HepG2 (cell line): ENCODE measurements around the gene TCP11L1. TPM values are rescaled to one million over a fixed set of nuclear protein-coding genes. Genes with fewer than 3 reads are reported as not detected.

Source experiments
- CENPX ChIP-seq: sonication (generic); formaldehyde crosslinking; IDR thresholded peaks from 2 replicates; pipeline ENCODE4 v1.9.0; 2021; ENCODE audit warnings: mild to moderate bottlenecking, missing genetic modification reagents, moderate library complexity
- CERS6 ChIP-seq: sonication (generic); formaldehyde crosslinking; IDR thresholded peaks from 2 replicates; pipeline ENCODE4 v1.5.0; 2020; ENCODE audit warnings: missing genetic modification reagents
- CREM ChIP-seq, 2 experiments: sonication (generic) in 1 of 2; formaldehyde crosslinking in 1 of 2; IDR thresholded peaks; 2 replicates each; pipeline versions ENCODE4 v1.4.0 to v1.6.1; 2016 to 2020; ENCODE audit warnings: antibody characterized with exemption in 1 of 2, mild to moderate bottlenecking in 1 of 2, missing genetic modification reagents in 1 of 2
- ETV6 ChIP-seq: sonication (generic); formaldehyde crosslinking; conservative IDR thresholded peaks from 2 replicates; pipeline ENCODE4 v1.4.0; 2020; ENCODE audit warnings: missing genetic modification reagents
- FOXK1 ChIP-seq: sonication (generic); formaldehyde crosslinking; IDR thresholded peaks from 2 replicates; pipeline ENCODE4 v1.4.0; 2020; ENCODE audit warnings: low read depth, missing genetic modification reagents, borderline replicate concordance
- JUND ChIP-seq: sonication (generic); formaldehyde crosslinking; IDR thresholded peaks from 2 replicates; pipeline ENCODE4 v1.8.0; 2022; ENCODE audit warnings: mild to moderate bottlenecking, missing genetic modification reagents
- RELA ChIP-seq: sonication (generic); formaldehyde crosslinking; IDR thresholded peaks from 2 replicates; pipeline ENCODE4 v1.4.0; 2020; ENCODE audit warnings: missing genetic modification reagents
- REPIN1 ChIP-seq: sonication (generic); formaldehyde crosslinking; IDR thresholded peaks from 2 replicates; pipeline ENCODE4 v1.8.0; 2022; ENCODE audit warnings: missing genetic modification reagents, low read depth, mild to moderate bottlenecking, borderline replicate concordance
- SIN3A ChIP-seq: IDR thresholded peaks from 2 replicates; pipeline ENCODE4 v1.6.1; 2011; ENCODE audit warnings: low read depth, mild to moderate bottlenecking, control low read depth, low read length, borderline replicate concordance
- THYN1 ChIP-seq: sonication (generic); formaldehyde crosslinking; IDR thresholded peaks from 2 replicates; pipeline ENCODE4 v1.8.1; 2023; ENCODE audit warnings: low read depth, mild to moderate bottlenecking, moderate library complexity, missing genetic modification reagents, borderline replicate concordance
- XBP1 ChIP-seq: sonication (generic); formaldehyde crosslinking; IDR thresholded peaks from 2 replicates; pipeline ENCODE4 v1.5.0; 2020; ENCODE audit warnings: missing genetic modification reagents
- XRCC5 ChIP-seq: fragments of 200-400 bp; formaldehyde crosslinking; optimal IDR thresholded peaks from 2 replicates; pipeline ENCODE3; 2017; ENCODE audit warnings: mild to moderate bottlenecking, low read length
- ZBTB38 ChIP-seq: sonication (generic); formaldehyde crosslinking; IDR thresholded peaks from 2 replicates; pipeline ENCODE4 v1.5.1; 2020; ENCODE audit warnings: mild to moderate bottlenecking, missing genetic modification reagents
- ZBTB42 ChIP-seq: sonication (generic); formaldehyde crosslinking; IDR thresholded peaks from 2 replicates; pipeline ENCODE4 v1.5.0; 2020; ENCODE audit warnings: mild to moderate bottlenecking, missing genetic modification reagents
- ZC3H4 ChIP-seq: sonication (generic); formaldehyde crosslinking; IDR thresholded peaks from 2 replicates; pipeline ENCODE4 v1.4.0; 2020; ENCODE audit warnings: missing genetic modification reagents, borderline replicate concordance
- ZNF44 ChIP-seq: sonication (generic); formaldehyde crosslinking; IDR thresholded peaks from 2 replicates; pipeline ENCODE4 v1.5.1; 2020; ENCODE audit warnings: mild to moderate bottlenecking, missing genetic modification reagents
- ZNF577 ChIP-seq: sonication (generic); formaldehyde crosslinking; IDR thresholded peaks from 2 replicates; pipeline ENCODE4 v1.4.0; 2020; ENCODE audit warnings: mild to moderate bottlenecking, low read depth, missing genetic modification reagents, borderline replicate concordance
- ZNF598 ChIP-seq: sonication (generic); formaldehyde crosslinking; IDR thresholded peaks from 2 replicates; pipeline ENCODE4 v1.5.1; 2020; ENCODE audit warnings: mild to moderate bottlenecking, missing genetic modification reagents, borderline replicate concordance
- ZNF652 ChIP-seq: IDR thresholded peaks from 2 replicates; pipeline ENCODE4 v1.6.1; 2016; ENCODE audit warnings: low read depth, borderline replicate concordance
- ZNF883 ChIP-seq: sonication (generic); formaldehyde crosslinking; IDR thresholded peaks from 2 replicates; pipeline ENCODE4 v1.5.1; 2020; ENCODE audit warnings: mild to moderate bottlenecking, missing genetic modification reagents; ENCODE audit errors: not compliant biosample characterization
- polyA plus RNA-seq, 8 experiments: library from polyadenylated mRNA; depleted of rRNA in 3 of 8; stranded (reverse) in 7 of 8; unstranded in 1 of 8; fragments of >200 nt; fragmentation: Illumina TruSeq in 4 of 8; extraction: Trizol in 4 of 8; gene quantifications; 2 replicates each; pipeline versions ENCODE4 v1.2.1 to v1.2.3, GENCODE V29; 2011 to 2016; ENCODE audit warnings: low read depth in 4 of 8, missing spikeins in 1 of 8, mixed read lengths in 1 of 8; ENCODE audit not compliant: insufficient read depth in 1 of 8
- total RNA-seq, 5 experiments: library from RNA; depleted of rRNA; stranded (reverse); fragments of >200 nt; fragmentation: Illumina TruSeq; extraction: Trizol; gene quantifications; 2 replicates each; pipeline ENCODE4 v1.2.3, GENCODE V29; 2016; ENCODE audit warnings: low read depth in 1 of 5
- TF ChIP-seq, protein P1 (sequence below): sonication (generic); formaldehyde crosslinking; IDR thresholded peaks from 2 replicates; pipeline ENCODE4 v1.4.0; 2020; ENCODE audit warnings: low read depth, missing genetic modification reagents
- TF ChIP-seq, protein P2 (sequence below): sonication (generic); formaldehyde crosslinking; IDR thresholded peaks from 2 replicates; pipeline ENCODE4 v1.8.1; 2023; ENCODE audit warnings: mild to moderate bottlenecking, missing genetic modification reagents
- TF ChIP-seq, protein P3 (sequence below): sonication (generic); formaldehyde crosslinking; IDR thresholded peaks from 2 replicates; pipeline ENCODE4 v1.4.0; 2020; ENCODE audit warnings: missing genetic modification reagents

The TCP11L1 gene
- total and polyA plus RNA-seq, 2 of the 13 experiments (the other 11 are each of a cell fraction or from before 2014, with no cell fraction given) = 7.9 to 10.1 TPM

- TF ChIP-seq JUND (peak; percentile 40; the same call in 1 of the 2 replicates), ZBTB42 (CRISPR knock-in tag) (no peak), ZC3H4 (CRISPR knock-in tag) (no peak), ETV6 (no peak), FOXK1 (0 out of 2 replicates have a peak, but pooled peaks have one; percentile 68), ZNF598 (CRISPR knock-in tag) (no peak; the same call in 1 of the 2 replicates), ZBTB38 (no peak), ZNF883 (CRISPR knock-in tag) (peak; percentile 29), CERS6 (CRISPR knock-in tag) (no peak), ZNF577 (CRISPR knock-in tag) (no peak), XRCC5 (peak; percentile 51), ZNF652 (CRISPR knock-in tag) (no peak), ZNF44 (CRISPR knock-in tag) (no peak), SIN3A (peak; percentile 80; the same call in 1 of the 2 replicates), REPIN1 (CRISPR knock-in tag) (peak; percentile 38; the same call in 1 of the 2 replicates), XBP1 (CRISPR knock-in tag) (no peak), THYN1 (CRISPR knock-in tag) (no peak), CENPX (no peak), RELA (no peak), CREM (IDR thresholded peaks at IDR 0.05) (peak; percentile 69), CREM (CRISPR knock-in tag; IDR thresholded peaks at IDR 0.05) (no peak)
- TF ChIP-seq, protein P1, sequence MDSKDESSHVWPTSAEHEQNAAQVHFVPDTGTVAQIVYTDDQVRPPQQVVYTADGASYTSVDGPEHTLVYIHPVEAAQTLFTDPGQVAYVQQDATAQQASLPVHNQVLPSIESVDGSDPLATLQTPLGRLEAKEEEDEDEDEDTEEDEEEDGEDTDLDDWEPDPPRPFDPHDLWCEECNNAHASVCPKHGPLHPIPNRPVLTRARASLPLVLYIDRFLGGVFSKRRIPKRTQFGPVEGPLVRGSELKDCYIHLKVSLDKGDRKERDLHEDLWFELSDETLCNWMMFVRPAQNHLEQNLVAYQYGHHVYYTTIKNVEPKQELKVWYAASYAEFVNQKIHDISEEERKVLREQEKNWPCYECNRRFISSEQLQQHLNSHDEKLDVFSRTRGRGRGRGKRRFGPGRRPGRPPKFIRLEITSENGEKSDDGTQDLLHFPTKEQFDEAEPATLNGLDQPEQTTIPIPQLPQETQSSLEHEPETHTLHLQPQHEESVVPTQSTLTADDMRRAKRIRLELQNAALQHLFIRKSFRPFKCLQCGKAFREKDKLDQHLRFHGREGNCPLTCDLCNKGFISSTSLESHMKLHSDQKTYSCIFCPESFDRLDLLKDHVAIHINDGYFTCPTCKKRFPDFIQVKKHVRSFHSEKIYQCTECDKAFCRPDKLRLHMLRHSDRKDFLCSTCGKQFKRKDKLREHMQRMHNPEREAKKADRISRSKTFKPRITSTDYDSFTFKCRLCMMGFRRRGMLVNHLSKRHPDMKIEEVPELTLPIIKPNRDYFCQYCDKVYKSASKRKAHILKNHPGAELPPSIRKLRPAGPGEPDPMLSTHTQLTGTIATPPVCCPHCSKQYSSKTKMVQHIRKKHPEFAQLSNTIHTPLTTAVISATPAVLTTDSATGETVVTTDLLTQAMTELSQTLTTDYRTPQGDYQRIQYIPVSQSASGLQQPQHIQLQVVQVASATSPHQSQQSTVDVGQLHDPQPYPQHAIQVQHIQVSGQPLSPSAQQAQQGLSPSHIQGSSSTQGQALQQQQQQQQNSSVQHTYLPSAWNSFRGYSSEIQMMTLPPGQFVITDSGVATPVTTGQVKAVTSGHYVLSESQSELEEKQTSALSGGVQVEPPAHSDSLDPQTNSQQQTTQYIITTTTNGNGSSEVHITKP = 0 out of 2 replicates have a peak, but pooled peaks have one; percentile 25
- TF ChIP-seq, protein P2, sequence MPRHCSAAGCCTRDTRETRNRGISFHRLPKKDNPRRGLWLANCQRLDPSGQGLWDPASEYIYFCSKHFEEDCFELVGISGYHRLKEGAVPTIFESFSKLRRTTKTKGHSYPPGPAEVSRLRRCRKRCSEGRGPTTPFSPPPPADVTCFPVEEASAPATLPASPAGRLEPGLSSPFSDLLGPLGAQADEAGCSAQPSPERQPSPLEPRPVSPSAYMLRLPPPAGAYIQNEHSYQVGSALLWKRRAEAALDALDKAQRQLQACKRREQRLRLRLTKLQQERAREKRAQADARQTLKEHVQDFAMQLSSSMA (CRISPR knock-in tag) = no peak
- TF ChIP-seq, protein P3, sequence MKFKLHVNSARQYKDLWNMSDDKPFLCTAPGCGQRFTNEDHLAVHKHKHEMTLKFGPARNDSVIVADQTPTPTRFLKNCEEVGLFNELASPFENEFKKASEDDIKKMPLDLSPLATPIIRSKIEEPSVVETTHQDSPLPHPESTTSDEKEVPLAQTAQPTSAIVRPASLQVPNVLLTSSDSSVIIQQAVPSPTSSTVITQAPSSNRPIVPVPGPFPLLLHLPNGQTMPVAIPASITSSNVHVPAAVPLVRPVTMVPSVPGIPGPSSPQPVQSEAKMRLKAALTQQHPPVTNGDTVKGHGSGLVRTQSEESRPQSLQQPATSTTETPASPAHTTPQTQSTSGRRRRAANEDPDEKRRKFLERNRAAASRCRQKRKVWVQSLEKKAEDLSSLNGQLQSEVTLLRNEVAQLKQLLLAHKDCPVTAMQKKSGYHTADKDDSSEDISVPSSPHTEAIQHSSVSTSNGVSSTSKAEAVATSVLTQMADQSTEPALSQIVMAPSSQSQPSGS (CRISPR knock-in tag) = peak; percentile 24; the same call in 1 of the 2 replicates
Measured at GRCh38 chr11:33039274-33040032, at the start of gene TCP11L1 (continued).
